SK-N-SH (cell line): ENCODE measurements around the gene NAV1. TPM values are rescaled to one million over a fixed set of nuclear protein-coding genes. Genes with fewer than 3 reads are reported as not detected.
A peak's percentile ranks its signal among the peaks of the same experiment; 100 is the strongest.

Experiments used
- CTCF ChIA-PET: fragments of 300-600, 350-600 bp; formaldehyde crosslinking; extraction: SDS; loops from one replicate; lab custom pipeline; 2021; lab: Yijun Ruan, JAX
- POLR2A ChIA-PET: fragments of 350-600 bp; sonication (Branson Sonifier 250); formaldehyde crosslinking; extraction: SDS; loops from one replicate; lab custom pipeline; 2020; ENCODE audit warnings: antibody characterized with exemption, inconsistent platforms; lab: Yijun Ruan, JAX
- DNase-seq: peaks from one replicate; pipeline ENCODE4 v3.0.0; 2012
- H2AFZ ChIP-seq: fragments of 200-600 bp; sonication (generic); 2 replicates; pipeline ENCODE4 v1.8.1; 2016; ENCODE audit warnings: antibody characterized with exemption, mild to moderate bottlenecking, low read depth
- H3F3A ChIP-seq: fragments of 200-600 bp; sonication (generic); replicated peaks from 2 replicates; pipeline ENCODE3; 2016; ENCODE audit warnings: antibody characterized with exemption, mild to moderate bottlenecking; ENCODE audit not compliant: insufficient read depth
- H3K27ac ChIP-seq, 2 experiments: fragments of 200-500 bp in 1 of 2; fragments of 200-600 bp in 1 of 2; sonication (Bioruptor generic) in 1 of 2; sonication (generic), shearing (Covaris generic) in 1 of 2; 2 replicates each; pipeline versions ENCODE4 v1.5.1 to v1.6.1; 2014 to 2016; ENCODE audit warnings: low read depth in 2 of 2, inconsistent platforms in 1 of 2, low read length in 1 of 2, mild to moderate bottlenecking in 1 of 2, mixed read lengths in 1 of 2
- H3K27me3 ChIP-seq: fragments of 200-600 bp; sonication (generic), shearing (Covaris generic); 2 replicates; pipeline ENCODE4 v1.6.1; 2016; ENCODE audit warnings: mixed run types; ENCODE audit not compliant: insufficient read depth
- H3K36me3 ChIP-seq, 2 experiments: fragments of 200-500 bp in 1 of 2; fragments of 200-600 bp in 1 of 2; sonication (Bioruptor generic) in 1 of 2; sonication (generic) in 1 of 2; replicated peaks in 1 of 2; 2 replicates each; pipeline versions ENCODE3 to v1.5.1; 2014 to 2016; ENCODE audit warnings: low read length in 1 of 2, mild to moderate bottlenecking in 1 of 2; ENCODE audit not compliant: insufficient read depth in 2 of 2, control insufficient read depth in 1 of 2
- H3K4me1 ChIP-seq, 2 experiments: fragments of 200-500 bp in 1 of 2; fragments of 200-600 bp in 1 of 2; sonication (Bioruptor generic) in 1 of 2; sonication (generic), shearing (Covaris generic) in 1 of 2; 2 replicates each; pipeline versions ENCODE4 v1.5.1 to v1.6.1; 2014 to 2016; ENCODE audit warnings: low read depth in 1 of 2, low read length in 1 of 2, mixed run types in 1 of 2; ENCODE audit not compliant: insufficient read depth in 2 of 2, control insufficient read depth in 1 of 2
- H3K4me2 ChIP-seq: fragments of 200-600 bp; sonication (generic), shearing (Covaris generic); 2 replicates; pipeline ENCODE4 v1.6.1; 2017; ENCODE audit warnings: mixed run types
- H3K4me3 ChIP-seq, 2 experiments: fragments of 200-500 bp in 1 of 2; fragments of 200-600 bp in 1 of 2; sonication (Bioruptor generic) in 1 of 2; sonication (generic), shearing (Covaris generic) in 1 of 2; 2 replicates each; pipeline versions ENCODE4 v1.5.1 to v1.8.1; 2014 to 2016; ENCODE audit warnings: low read depth in 2 of 2, inconsistent platforms in 1 of 2, low read length in 1 of 2, mild to moderate bottlenecking in 1 of 2, mixed read lengths in 1 of 2, moderate library complexity in 1 of 2
- H3K79me2 ChIP-seq: fragments of 200-600 bp; sonication (generic); 2 replicates; pipeline ENCODE4 v1.8.1; 2017; ENCODE audit warnings: mild to moderate bottlenecking; ENCODE audit not compliant: insufficient read depth
- H3K9ac ChIP-seq: fragments of 200-600 bp; sonication (generic); 2 replicates; pipeline ENCODE4 v1.6.1; 2017; ENCODE audit warnings: mixed run types
- H3K9me2 ChIP-seq: fragments of 200-600 bp; sonication (generic); 2 replicates; pipeline ENCODE4 v1.6.1; 2017; ENCODE audit warnings: mixed run types
- H3K9me3 ChIP-seq: fragments of 200-600 bp; sonication (generic); 2 replicates; pipeline ENCODE4 v1.6.1; 2017; ENCODE audit warnings: mixed run types, mild to moderate bottlenecking, moderate library complexity
- H4K20me1 ChIP-seq: fragments of 200-600 bp; sonication (generic); 2 replicates; pipeline ENCODE4 v1.6.1; 2017; ENCODE audit warnings: mild to moderate bottlenecking, mixed run types; ENCODE audit not compliant: insufficient read depth
- EP300 ChIP-seq, 2 experiments: IDR thresholded peaks; 2 replicates each; pipeline versions ENCODE4 v1.4.0 to v1.6.1; 2012; ENCODE audit warnings: borderline replicate concordance in 1 of 2, low read depth in 1 of 2, low read length in 1 of 2
- FOSL2 ChIP-seq: IDR thresholded peaks from 2 replicates; pipeline ENCODE4 v1.4.0; 2012; ENCODE audit warnings: low read depth, mild to moderate bottlenecking, moderate library complexity, borderline replicate concordance
- FOXJ3 ChIP-seq: sonication (generic); formaldehyde crosslinking; IDR thresholded peaks from 2 replicates; pipeline ENCODE4 v1.5.1; 2020; ENCODE audit warnings: mild to moderate bottlenecking, missing genetic modification reagents
- FOXM1 ChIP-seq: IDR thresholded peaks from 2 replicates; pipeline ENCODE4 v1.4.0; 2012; ENCODE audit warnings: low read depth, mild to moderate bottlenecking
- JUND ChIP-seq: IDR thresholded peaks from 2 replicates; pipeline ENCODE4 v1.4.0; 2012
- MAX ChIP-seq: IDR thresholded peaks from 2 replicates; pipeline ENCODE4 v1.4.0; 2012; ENCODE audit warnings: low read depth
- NFIC ChIP-seq: IDR thresholded peaks from 2 replicates; pipeline ENCODE4 v1.4.0; 2012; ENCODE audit warnings: borderline replicate concordance
- PBX3 ChIP-seq: IDR thresholded peaks from 2 replicates; pipeline ENCODE4; 2012
- TCF12 ChIP-seq: IDR thresholded peaks from 2 replicates; pipeline ENCODE4 v1.4.0; 2012
- WGBS: methylation state at CpG from one replicate; pipeline ENCODE4 v1.1.6; 2017; ENCODE audit warnings: low lambda C conversion rate; 5-methylcytosine and 5-hydroxymethylcytosine counted together
- polyA plus RNA-seq, 3 experiments: library from polyadenylated mRNA; depleted of rRNA; stranded (reverse); fragments of >200 nt; gene quantifications; 2 replicates each; pipeline ENCODE4 v1.2.3, GENCODE V29; 2012

NAV1 gene
- polyA plus RNA-seq, 1 of the 3 experiments (the other 2 are of a cell fraction): 16.1 TPM

DNA sequence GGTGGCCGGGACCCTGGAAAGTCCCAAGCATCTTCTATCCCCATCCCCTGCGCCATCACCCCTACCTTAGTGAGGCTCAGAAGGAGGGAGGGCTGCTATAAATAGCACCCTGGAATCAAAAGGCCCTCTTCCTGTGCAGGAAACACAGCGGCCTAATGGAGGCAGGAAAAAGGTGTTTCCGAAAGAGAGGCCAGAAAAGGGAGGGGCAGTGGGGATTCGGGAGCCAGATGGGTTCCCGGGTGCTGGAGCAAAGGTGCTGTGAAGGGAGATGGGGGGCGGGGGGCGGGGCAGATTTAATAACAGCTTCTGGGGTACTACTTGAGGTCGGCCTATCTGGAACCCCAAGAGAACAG lies 16.6 kb downstream of the NAV1 start:
- POLR2A ChIA-PET: no interaction called here
- Histone ChIP-seq H3K9ac (no peak overlapping the region), H3K9me2 (no peaks in the 10 kb centered on the region), H3K4me3 (no peak overlapping the region), H3K4me2 (no peak overlapping the region; the same call in 1 of the 2 replicates), H3K27ac (peak overlapping the region in 1 of 2 experiments; percentile 95; a peak in 2 of 4 replicates), H3K27me3 (no peaks in the 10 kb centered on the region), H3K36me3 (peaks cover 0 to 6% of the 10 kb centered on the region in 2 experiments), H3K4me1 (peaks cover 58 to 78% of the 10 kb centered on the region in 2 experiments), H3K9me3 (no peaks in the 10 kb centered on the region), H2AFZ (no peak overlapping the region), H3F3A (peaks cover 58% of the 10 kb centered on the region), H4K20me1 (peaks cover 35% of the 10 kb centered on the region), H3K79me2 (peaks cover 100% of the 10 kb centered on the region)
- TF ChIP-seq NFIC (no peak), FOXM1 (no peak), MAX (no peak), JUND (no peak), EP300 (IDR thresholded peaks at IDR 0.05; ENCODE audit: borderline replicate concordance in 1 of 2, low read depth in 1 of 2, low read length in 1 of 2) (no peak)
- DNase-seq: no peak
- WGBS: 93% methylated on average over 9 of the region's 9 CpGs
- CTCF ChIA-PET: interaction anchor here (0.6 to 12.3 kb wide), 6 partner anchors 19 to 238 kb away, joined by 3 to 397 read pairs (median 88); partner anchors contain the start of gene NAV1

- H3K4me3 ChIP-seq: 0 out of 4 replicates have a peak overlapping the region, but pooled peaks of 1 of the 2 experiments have one; percentile 6
- POLR2A ChIA-PET: no interaction called here
- no peaks in the 10 kb centered on the region for H3K9me2 ChIP-seq
- no peaks in the 10 kb centered on the region for H3K27me3 ChIP-seq
- H3K79me2 ChIP-seq: peaks cover 100% of the 10 kb centered on the region
- peak overlapping the region; percentile 36; the same call in 1 of the 2 replicates for H3K9ac ChIP-seq
- H3K4me1 ChIP-seq: peaks cover 67 to 85% of the 10 kb centered on the region in 2 experiments
- H3K9me3 ChIP-seq: no peaks in the 10 kb centered on the region
- H3K4me2 ChIP-seq: peak overlapping the region; percentile 36
- peaks cover 59% of the 10 kb centered on the region for H3F3A ChIP-seq
- CTCF ChIA-PET: interaction anchor here (0.6 to 12.3 kb wide), 7 partner anchors 10 to 236 kb away, joined by 3 to 397 read pairs (median 75); partner anchors contain the start of gene NAV1
- H3K27ac ChIP-seq: peak overlapping the region; percentile 76 to 95
- no peak for DNase-seq
- H4K20me1 ChIP-seq: peaks cover 36% of the 10 kb centered on the region
- H3K36me3 ChIP-seq: peaks cover 0 to 7% of the 10 kb centered on the region in 2 experiments
- no peak overlapping the region for H2AFZ ChIP-seq
- TF ChIP-seq FOSL2: peak; percentile 59
- TF ChIP-seq PBX3: no peak
- peak; percentile 46 for TF ChIP-seq JUND
- TF ChIP-seq TCF12: peak; percentile 36
- TF ChIP-seq FOXJ3: no peak
- 30% methylated on average over 4 of the region's 5 CpGs for WGBS
Observed at GRCh38 chr1:201556841-201557571, 18.1 kb downstream of the NAV1 start.
